Stimulated activated naive CD8-positive, alpha-beta T cell treated with anti-CD3 and anti-CD28 coated beads, Interleukin-15, Interleukin-2, amounts not matched to agents 100 U/mL and 50 U/mL, for 24 hours (primary cell): ENCODE measurements around the gene FLVCR2.

ENCODE experiments used
- ATAC-seq: fragments of 150-1000 bp; cut with Tn5 transposase; one replicate; pipeline ENCODE4 v1.10.0; 2021
- DNase-seq: peaks from one replicate; pipeline ENCODE4 v3.0.0; 2021

The FLVCR2 gene

DNA sequence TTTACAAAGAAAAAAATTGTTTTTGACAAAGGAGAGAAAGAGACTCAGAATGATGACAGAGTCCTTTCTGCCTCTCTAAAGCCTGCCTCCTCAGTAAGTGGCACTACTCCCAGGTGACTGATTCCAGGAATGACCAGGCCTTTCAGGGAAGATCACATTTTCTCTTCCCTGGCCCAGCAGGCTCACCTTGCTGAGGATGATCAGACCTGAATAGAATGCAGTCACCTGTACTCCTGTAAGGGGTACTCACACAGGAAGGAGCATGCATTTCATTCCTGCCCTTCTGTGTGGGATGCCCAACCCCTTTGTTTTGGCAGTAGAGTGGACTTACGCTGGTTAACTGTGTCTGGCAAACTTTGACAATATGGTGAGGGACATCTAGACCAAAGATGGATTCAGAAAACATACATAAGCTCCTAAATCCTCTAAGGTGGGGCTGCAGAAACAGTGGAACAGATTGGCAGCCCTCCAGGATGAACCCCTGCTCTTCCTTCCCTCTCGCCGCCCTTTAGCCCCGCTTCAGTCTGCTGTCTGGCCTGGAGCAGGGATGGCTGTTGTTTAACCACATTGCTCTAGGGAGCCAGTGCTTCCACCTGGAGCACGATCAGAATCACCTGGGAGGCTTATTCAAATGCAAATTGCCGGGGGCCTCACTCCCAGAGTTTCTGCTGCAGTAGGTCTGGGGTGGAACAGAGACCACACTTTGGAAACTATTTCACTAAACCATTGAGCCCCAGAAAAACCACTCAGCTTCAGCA is 52.5 kb downstream of the FLVCR2 start:
- ATAC-seq (no peak), DNase-seq (no peak)

DNA sequence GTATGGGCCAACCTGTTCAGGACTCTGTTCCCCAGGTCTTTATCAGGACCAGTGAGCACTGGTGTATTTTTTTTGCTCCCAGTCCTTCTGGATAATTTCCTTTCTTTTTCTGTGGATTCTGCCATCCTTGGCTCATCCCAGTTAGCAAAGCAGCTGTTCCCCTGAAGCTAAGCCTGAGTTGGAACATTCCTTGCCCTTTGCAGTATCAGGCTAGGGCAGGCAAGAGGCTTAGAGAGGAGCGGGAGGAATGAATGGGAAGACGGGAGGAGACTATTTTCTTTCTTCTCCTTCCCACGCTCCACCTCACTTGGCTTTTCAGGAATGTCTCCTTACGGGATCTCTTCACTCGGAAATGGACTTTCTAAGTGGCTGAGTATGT is 53.0 kb downstream of the FLVCR2 start:
- DNase-seq (no peak), ATAC-seq (no peak)

DNA sequence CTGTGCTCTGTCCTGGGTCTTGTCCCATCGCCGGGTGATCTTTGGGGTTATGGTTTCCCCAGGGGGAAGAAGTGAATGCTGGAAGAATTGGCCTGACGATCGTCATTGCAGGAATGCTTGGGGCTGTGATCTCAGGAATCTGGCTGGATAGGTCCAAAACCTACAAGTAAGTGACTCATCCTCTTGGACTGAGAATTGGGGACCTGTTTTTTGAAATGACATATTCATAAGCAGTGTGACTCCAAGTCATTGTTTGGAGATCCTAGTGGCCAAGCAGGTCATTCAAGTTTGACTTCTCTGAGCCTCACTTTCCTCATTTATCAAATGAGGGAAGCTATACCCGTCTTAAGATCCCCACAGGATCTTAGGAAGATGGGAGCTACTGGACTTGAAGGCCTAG is 56.4 kb downstream of the FLVCR2 start:
- ATAC-seq, result no peak
- DNase-seq, result no peak

DNA sequence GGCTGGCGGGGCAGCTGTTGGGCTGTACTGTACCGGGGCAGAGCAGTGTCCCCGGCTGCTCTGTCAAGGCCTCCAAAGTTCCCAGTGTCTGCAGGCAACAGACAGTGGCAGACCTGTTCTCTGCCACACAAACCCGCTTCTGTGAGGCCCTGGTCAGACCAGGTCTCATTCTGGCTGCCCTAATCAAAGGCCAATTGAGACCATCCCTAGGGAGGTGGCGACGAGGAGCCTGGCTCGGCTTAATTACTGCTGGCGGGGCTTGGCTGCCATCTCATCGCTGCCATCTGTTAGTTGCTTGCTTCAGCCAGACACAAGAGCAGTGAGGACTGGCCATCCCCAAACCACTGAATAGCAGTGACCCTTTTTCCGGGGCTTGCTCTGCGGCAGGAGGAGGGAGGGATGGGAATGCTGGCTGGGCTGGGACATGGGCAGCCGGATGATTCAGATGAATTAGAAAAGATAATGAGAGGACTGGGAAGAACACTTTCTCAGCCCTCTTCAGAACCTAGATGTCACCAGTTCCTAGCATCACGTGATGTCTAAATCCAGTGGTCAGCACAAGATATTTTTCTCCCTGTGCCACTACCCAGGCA is 57.8 kb downstream of the FLVCR2 start:
- DNase-seq, result no peak
- no peak for ATAC-seq

DNA sequence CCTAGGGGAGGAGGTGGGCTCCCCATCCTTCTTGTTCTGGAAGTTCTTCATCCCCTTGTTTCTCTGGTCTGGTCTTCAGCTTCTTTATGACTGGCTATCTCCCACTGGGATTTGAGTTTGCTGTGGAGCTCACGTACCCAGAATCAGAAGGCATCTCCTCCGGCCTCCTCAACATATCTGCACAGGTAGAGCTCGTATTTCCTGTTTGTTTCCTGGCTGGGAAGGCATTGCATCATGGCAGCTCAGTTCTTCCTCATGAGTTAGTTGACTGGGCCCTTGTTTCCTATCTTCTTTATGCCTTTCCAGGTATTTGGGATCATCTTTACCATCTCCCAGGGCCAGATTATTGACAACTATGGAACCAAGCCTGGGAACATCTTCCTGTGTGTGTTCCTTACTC is 62.5 kb downstream of the FLVCR2 start:
- no peak for DNase-seq
- ATAC-seq, result no peak

DNA sequence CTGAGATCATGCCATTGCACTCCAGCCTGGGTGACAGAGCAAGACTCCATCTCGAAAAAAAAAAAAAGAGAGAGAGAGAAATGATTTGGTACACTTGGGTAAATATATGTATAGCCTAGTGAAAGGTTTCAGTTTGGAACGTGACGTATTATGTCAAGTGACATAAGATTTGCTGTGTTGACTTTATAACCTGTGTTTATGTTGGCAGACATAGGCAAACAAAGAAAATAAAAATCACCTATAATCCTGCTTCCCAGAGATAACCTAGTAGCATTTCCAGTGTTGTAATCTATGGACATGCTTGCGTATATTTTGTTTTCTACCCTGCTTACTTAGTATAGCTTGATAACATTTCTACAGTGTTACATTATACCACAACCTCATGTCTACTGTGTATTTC is 65.6 kb downstream of the FLVCR2 start:
- DNase-seq, result no peak
- no peak for ATAC-seq

DNA sequence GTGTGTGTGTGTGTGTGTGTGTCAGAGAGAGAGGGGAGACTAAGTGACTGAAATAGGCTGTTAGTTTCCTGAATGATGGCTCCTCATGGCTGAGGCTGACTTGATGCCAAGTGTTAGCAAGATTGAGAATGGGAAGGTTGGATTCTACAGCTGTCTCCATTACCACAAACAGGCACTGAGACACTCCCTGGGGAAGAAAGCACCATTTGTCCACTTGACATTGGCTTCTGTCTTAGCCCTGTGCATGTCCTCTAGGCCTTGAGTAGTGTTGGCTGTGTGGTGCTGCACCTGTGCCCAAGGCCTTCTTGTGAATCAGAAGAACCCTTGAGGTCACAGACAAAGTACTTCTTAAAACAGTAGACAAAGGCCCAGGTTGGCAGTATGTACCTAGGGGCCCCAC is 66.6 kb downstream of the FLVCR2 start:
- no peak for DNase-seq
- no peak for ATAC-seq

DNA sequence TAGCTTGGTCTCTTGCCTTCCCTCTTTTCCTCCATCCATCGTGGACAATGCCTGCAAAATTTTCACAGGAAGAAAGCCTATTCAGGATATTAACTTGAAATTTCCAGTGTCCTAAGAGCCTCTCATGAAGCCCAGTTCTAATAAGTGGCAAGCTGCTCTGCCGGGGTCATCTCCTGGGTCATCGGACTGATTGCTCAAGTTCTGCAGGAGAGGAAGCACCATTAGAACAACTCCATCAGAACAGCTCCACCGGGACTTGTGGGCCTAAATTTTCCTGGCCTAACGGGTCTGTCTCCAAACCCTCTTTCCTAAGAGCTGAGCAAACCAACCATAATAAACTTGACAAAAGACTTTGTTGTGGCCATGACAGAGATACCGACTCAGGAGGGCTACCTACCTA is 68.3 kb downstream of the FLVCR2 start:
- DNase-seq, result no peak
- no peak for ATAC-seq

DNA sequence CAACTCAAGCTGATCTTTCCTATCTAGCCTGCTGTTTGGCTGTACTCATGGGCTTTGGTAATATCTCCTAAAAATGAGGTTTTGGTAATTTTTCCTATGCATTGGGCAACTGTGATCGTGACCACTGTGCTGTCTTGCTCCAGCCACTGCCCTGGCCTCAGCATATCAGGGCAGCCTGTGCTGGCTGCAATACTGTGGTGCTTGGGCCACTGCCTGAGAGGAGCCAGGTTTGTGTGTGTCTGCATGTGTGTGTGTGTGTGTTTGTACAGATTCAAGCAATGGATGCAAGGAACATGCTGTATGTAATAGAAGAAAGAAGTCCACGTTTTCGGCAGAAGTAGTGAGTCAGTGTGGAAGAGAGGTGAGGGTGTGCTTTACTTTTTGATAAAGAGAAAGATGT is 69.2 kb downstream of the FLVCR2 start:
- ATAC-seq (no peak), DNase-seq (no peak)

DNA sequence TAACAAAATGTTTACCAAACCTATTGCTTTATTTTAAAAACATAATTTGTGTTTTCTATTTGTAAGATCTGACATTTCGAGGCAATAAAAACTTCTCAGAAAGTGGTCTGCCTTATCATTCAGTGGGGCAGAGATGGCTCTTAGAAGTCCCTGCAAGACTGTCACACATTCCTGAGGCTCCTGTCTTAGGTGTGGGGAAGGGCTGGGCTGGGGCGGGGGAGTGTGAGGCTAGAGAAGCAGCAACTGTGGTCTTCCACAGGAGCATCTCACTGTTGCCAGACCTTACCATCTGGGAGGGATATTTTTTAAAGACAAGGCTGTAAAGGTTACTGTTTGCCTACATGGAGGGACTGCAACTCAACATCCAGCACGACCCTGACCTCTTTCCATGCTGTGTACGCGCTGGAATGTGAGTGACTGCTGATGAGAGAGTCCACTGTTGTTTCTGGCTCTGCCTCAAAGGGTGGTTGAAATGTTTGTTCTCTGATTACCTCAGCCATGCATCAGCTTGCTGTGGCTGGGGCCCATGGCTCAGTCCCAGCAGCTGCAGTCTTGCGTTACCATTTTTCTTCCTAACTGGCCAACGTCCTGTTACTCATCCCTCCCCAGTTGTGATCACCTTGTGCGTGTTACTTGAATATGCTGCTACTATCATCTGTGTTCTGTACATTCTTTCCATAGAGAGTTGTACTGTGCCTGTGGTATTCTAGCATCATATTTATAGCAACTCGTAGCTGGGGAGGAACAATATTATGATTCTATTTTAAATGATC is 69.8 kb downstream of the FLVCR2 start:
- ATAC-seq (no peak), DNase-seq (no peak)

DNA sequence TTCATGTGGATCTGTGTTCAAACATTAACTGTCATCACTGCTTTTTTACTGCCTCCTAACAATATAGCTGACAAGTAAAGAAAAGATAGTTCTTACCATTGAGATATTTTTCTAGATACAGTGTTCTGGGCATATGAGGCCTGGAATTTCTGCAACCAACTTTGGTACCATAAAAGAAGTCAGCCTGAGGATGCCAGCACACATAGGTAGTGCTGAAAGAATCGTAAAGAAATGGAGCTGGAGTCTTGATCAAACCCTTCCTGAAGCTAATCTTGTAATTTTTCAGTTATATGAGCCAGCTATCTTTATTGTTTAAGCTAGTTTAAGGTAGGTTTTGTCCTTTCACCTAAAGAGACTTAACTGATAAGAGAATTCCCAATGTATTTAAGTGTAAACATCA is 70.9 kb downstream of the FLVCR2 start:
- no peak for ATAC-seq
- no peak for DNase-seq

DNA sequence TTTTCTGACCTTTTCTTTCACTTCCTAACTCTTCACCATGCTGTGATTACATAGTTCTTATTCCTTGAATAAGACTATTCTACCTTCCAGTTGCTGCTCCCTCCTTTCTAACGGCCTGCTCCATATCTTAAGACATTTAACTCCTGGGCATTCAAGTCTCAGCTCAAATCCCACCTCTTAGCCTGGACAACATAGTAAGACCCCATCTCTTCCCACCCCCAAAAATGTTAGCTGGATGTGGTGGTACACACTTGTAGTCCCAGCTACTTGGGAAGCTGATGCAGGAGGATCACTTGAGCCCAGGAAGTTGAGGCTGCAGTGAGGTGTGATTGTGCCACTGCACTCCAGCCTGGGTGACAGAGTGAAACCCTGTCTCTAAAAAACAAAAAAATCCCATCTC is 71.4 kb downstream of the FLVCR2 start:
- no peak for ATAC-seq
- DNase-seq, result no peak

DNA sequence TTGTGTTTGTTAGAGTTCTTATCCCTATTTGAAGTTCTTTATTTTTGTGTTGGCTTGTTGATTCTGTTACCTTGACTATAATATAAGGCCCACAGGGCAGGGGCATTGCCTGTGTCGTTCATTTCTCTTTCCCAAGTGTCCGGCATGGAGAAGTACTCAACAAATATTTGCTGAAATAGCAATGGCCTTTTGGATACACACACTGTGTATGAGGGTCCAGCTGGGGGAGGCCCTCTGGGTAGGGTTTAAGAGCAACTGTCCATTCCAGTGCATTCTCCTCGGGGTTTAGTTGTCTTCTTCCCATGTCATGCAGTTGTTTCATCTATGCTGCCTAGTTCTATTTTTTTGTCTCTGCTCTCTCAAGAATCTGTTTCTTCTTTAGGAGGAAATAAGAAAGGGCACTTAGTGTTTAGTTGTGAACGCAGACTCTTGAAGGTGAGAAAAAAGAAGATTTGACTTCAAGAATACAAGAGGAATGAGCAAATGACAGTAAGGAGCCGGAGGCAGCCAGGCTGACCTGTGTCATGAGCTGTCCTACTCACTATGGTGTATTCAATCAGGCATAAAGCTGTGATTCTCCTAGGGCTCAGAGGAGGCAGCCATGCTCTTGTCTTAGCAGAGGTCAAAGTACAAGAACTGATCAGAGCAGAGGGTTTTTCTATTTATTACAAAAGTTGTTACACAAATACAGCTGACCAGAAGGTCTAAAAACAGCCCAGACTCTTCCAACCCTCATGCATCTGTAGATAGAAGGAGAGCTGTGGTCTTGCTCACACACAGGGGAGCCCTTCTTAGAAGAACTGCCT is 72.0 kb downstream of the FLVCR2 start:
- no peak for DNase-seq
- ATAC-seq, result no peak

DNA sequence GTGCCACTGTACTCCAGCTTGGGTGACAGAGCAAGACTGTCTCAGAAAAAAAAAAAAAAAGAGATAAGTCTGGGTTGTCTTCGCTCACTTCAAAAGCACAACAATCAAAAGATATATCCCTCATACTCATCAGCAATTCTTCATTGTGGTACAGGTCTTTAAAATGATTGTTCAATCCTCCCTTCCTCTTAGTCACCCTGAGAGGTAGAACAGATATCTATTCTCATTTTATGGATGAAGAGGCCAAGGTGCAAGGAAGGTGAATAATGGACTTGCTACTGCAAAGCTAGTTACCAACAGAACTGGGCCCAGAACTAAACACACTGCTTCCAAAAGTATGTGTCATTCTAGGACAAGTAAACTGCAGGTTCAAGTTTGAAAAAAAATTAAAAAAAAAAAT is 75.1 kb downstream of the FLVCR2 start:
- DNase-seq (no peak), ATAC-seq (no peak)

DNA sequence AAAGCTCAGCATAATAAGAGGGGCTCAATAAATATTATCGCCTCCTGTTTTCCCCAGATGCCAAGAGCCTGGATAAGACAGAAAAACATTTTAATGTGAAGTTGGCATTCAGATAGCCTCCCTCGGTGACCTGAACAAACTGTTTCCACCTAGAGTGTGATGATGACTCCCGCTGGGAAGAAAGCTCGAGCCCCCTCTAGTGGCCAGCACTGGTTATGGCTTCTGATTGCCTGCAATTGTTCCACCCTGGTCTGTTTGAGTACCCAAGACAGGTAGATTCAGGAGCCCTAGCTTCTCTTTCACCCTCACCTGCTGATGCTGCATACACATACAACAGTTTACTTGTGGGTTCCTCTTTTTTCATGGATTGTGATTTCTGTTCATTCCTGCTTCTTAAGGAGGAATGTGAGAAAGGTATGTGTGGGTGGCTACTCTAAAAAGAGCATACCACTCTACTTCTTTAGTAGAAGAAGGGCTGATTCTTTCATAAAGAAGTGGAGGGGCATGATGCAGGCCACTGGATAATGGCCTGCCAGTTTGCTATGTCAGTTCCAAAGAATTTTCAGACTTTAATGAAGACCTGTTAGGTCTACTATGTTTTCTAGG is 75.8 kb downstream of the FLVCR2 start:
- ATAC-seq, result peak; percentile 86

DNA sequence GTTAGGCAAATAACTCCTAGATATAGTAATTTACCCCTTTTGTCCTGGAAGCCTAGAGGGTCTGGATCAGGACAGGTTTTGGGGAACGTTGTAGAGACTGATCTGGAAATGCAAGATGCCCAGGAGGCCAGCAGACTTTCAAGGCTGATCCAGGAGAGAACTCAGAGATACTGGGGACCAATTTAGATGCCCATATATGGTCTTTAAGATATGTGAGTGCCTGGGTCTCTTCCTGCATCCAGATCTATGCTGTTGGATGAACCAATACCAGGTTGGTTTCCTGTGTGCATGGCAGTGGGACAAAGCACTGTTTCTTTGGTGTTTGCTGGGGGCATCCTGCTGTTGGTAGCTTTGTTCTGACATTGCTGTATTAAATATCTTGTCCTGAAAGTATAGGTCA is 76.8 kb downstream of the FLVCR2 start:
- no peak for ATAC-seq
- DNase-seq, result no peak

More for the DNA sequence above, 75.8 kb downstream of the FLVCR2 start:
- DNase-seq, result peak; percentile 85

DNA sequence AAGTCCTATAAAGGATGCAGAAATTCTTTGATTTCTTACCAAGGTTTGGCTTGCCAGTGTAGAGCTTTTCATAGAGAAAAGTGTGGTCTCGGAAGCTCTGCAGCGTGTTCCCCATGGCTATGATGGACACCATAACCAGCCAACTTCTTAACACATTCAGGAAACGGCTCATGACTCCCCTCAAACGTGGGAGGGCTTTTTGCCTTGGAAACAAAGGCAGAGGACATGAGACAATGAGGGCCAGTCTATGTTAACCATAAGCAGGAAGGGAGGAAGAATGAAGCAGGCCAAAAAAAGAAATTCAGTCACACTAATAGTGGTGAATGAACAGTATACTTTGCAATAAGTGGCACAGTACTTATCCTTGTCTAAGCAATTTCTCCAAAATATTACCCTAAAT is 78.9 kb downstream of the FLVCR2 start:
- no peak for ATAC-seq
- DNase-seq, result no peak

DNA sequence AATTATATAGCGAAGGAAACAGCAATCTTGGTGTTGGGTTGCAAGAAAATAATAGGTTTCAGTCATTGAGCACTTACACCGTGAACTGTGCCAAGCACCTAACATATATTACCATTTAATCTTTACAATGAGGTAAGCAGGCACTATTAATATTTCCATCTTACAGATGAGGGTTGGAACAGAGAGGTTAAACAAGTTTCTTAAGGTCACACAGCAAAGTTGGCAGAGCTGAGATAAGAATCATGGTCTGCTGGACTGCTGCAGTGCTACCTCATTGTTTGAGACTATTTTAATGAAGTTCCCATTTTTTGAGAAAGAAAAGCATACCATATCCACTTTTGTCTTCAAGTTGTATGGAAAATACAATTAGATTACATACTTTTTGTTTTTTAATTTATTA is 80.5 kb downstream of the FLVCR2 start:
- ATAC-seq, result no peak
- DNase-seq, result no peak

DNA sequence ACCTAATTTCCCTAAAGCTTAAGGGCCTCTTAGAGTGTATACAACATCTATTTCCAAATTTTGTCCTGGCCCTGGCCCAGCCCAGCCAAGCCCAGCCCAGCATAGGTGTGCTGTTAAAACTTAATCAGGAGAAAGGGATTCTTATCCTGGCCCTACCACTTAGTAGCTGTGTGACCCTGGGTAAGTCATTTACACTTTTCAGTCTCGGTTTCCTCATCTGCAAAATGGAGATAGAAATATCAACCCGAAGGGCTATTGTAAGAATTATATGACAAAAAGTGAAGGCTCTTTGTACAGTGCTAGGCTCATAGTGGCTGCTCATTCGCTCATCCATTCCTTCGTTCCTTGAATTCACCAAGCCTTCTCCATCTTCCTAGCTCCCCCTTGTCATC is 81.8 kb downstream of the FLVCR2 start:
- no peak for ATAC-seq

DNA sequence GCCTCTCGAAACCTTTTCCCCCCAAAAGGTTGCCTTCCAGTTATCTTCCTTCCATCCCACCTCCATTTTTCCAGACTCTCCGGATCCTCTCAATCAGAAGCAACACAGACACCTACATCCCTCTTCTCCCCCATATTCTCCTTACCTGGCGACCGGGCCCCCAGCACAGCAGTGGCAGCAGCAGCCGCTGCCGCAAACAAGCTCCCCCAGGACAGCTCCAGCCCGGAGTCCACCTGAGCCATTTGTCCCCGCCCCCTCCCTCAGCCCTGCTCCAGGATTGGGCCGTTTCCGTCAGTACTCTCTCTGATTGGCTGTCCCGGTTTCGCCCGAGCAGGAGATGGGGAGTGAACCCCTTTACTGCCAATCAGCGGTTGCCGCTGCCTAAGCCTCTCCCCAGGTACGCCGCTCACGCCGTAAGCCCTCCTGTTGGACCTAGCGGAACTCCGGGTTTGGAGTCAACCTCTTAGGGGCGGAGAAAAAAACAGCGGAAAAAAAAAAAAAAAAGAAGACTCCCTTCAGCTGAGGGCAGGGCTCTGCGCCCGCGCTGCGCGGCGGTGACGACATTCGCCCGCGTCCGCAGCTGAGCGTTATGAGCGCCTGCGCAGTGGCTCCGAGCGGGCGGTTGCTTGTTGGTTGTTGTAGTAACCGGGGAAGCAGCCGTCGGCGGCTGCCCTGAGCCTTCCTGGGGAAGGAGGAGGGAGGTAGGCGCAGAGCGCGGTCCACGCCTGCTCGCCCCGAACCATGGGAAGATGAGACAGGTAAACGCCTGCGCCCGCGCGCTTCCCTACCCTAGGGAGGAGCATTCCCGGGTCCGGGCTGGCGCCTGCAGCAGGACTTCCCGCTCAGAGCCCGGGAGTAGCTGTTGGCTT is 82.4 kb downstream of the FLVCR2 start, which contains the start of the genes ERG28 and TTLL5:
Gene ERG28 (minus strand): TSS at position 247 of the 869 bp plus-strand sequence. CDS start 3,374 bp downstream, outside the sequence.
Gene TTLL5 (plus strand): TSS at position 617 of the 869 bp plus-strand sequence. CDS start 1,904 bp downstream, outside the sequence.
- DNase-seq, result peak; percentile 94
- ATAC-seq, result peak; percentile 99

More for the DNA sequence above, 81.8 kb downstream of the FLVCR2 start:
- DNase-seq, result no peak

DNA sequence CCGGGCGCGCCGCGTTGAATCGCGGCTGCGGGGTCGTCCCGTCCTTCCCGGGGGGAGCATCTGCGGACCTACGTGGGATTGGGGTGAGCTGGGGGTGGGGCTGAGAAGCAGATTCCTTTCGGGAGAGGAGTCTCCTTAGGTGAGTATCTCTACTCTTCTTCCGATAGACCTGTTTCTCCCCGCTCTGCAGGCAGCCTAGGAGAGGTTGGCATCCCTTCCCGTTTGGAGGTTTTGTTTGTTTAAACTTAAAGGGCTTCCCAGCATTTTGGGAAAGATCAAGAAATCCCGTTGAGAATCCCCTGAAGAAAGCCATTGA is 83.0 kb downstream of the FLVCR2 start:
- DNase-seq (no peak), ATAC-seq (no peak)
